Peyer's patch (tissue), 4 donors: ENCODE data around the gene DOK6. TPM values are rescaled to one million over a fixed set of nuclear protein-coding genes. Genes with fewer than 3 reads are reported as not detected.

Experiments used
- DNase-seq, 3 donors: peaks; one replicate each; pipeline ENCODE4 v3.0.0-alpha.2; 2017 to 2019
- H3K27ac ChIP-seq, 4 donors: fragments of 200-600 bp; sonication (generic); one replicate each; pipeline ENCODE4 v1.5.1; 2016 to 2019
- H3K27me3 ChIP-seq, 2 donors: fragments of 200-600 bp; sonication (generic); one replicate each; pipeline ENCODE4 v1.5.1; 2019
- H3K36me3 ChIP-seq, 3 donors: fragments of 200-600 bp; sonication (generic); one replicate each; pipeline ENCODE4 v1.5.1; 2016 to 2019
- H3K4me1 ChIP-seq, 4 donors: fragments of 200-600 bp; sonication (generic); one replicate each; pipeline ENCODE4 v1.5.1; 2016 to 2019
- H3K4me3 ChIP-seq, 4 donors: fragments of 200-600 bp; sonication (generic); 1 replicate in 3 of 4; 2 replicates in 1 of 4; pipeline ENCODE4 v1.5.1; 2016 to 2019; ENCODE audit warnings: mild to moderate bottlenecking in 1 of 4
- H3K9me3 ChIP-seq, 4 donors: fragments of 200-600 bp; sonication (generic); one replicate each; pipeline ENCODE4 v1.5.1; 2016 to 2019; ENCODE audit warnings: mild to moderate bottlenecking in 1 of 4
- CTCF ChIP-seq, 6 experiments: fragments of 450-650 bp in 4 of 6; fragments of 200-600 bp in 2 of 6; sonication (generic) in 1 of 6; IDR thresholded peaks; one replicate each; pipeline ENCODE4 v1.5.1; 2017 to 2019; ENCODE audit warnings: antibody characterized with exemption in 6 of 6, mild to moderate bottlenecking in 3 of 6, moderate library complexity in 1 of 6
- POLR2A ChIP-seq, 2 donors: fragments of 450-650 bp; IDR thresholded peaks; one replicate each; pipeline ENCODE4 v1.5.1; 2017; ENCODE audit warnings: antibody characterized with exemption in 2 of 2, mild to moderate bottlenecking in 2 of 2, moderate library complexity in 2 of 2
- total RNA-seq, 4 donors: library from RNA; depleted of rRNA; stranded (reverse); fragments of >200 nt; gene quantifications; one replicate each; pipeline ENCODE4 v1.1.0, GENCODE V29; 2016

Gene DOK6
- total RNA-seq, 4 donors from 2014 or later, result 0.13 to 5.2 (median 0.50) TPM

GRCh38 chr18:69717586-69717985, 316.9 kb downstream of the DOK6 start:
- Histone ChIP-seq H3K4me1 (no peaks in the 10 kb centered on the region), H3K4me3 (no peak overlapping the region), H3K27ac (no peak overlapping the region), H3K27me3 (no peaks in the 10 kb centered on the region), H3K36me3 (no peaks in the 10 kb centered on the region), H3K9me3 (peaks cover 0 to 8% (median 0%) of the 10 kb centered on the region in 4 donors)
- DNase-seq, result no peak
- no peak for TF ChIP-seq CTCF (IDR thresholded peaks at IDR 0.05)
- TF ChIP-seq POLR2A (IDR thresholded peaks at IDR 0.05), result no peak

DNA sequence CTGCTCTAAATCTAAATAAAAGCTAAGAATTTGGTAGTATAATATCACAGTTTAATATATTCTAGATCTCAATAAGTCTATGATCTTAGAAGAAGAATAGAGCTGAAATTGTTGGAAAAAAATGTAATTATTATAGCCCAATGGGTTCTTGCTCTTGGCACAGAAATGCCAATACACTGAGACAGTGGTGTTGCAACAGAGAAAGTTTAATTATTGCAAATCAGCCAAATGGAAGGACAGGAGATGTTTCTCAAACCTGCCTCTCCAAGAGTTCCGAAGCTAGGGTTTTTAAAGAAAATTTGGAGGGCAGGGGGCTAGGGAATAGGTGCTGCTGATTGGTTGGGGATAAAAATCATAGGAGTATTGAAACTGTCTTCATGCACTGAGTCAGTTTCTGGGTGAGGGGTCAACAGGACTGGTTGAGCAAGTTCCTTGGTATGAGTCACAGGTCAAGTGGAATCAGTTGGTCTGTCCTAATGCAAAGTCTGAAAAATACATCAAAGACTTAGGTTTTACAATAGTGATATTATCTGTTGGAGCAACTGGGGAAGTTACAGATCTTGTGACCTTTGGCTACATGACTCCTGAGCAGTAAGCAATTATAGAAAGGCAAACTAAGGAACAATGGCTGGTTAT, 318.3 kb downstream of the DOK6 start:
- DNase-seq, result no peak
- H3K27ac ChIP-seq, result no peak overlapping the region
- no peaks in the 10 kb centered on the region for H3K36me3 ChIP-seq
- TF ChIP-seq CTCF (IDR thresholded peaks at IDR 0.05), result no peak
- no peak for TF ChIP-seq POLR2A (IDR thresholded peaks at IDR 0.05)
- no peaks in the 10 kb centered on the region for H3K27me3 ChIP-seq
- H3K4me3 ChIP-seq, result no peak overlapping the region
- peaks cover 0 to 8% (median 0%) of the 10 kb centered on the region in 4 donors for H3K9me3 ChIP-seq
- H3K4me1 ChIP-seq, result no peaks in the 10 kb centered on the region

- Histone ChIP-seq H3K27me3 (no peaks in the 10 kb centered on the region), H3K27ac (no peak overlapping the region), H3K4me1 (no peaks in the 10 kb centered on the region), H3K4me3 (no peak overlapping the region), H3K9me3 (peaks cover 0 to 8% (median 0%) of the 10 kb centered on the region in 4 donors), H3K36me3 (no peaks in the 10 kb centered on the region)
- no peak for TF ChIP-seq CTCF (IDR thresholded peaks at IDR 0.05)
- TF ChIP-seq POLR2A (IDR thresholded peaks at IDR 0.05), result no peak
- DNase-seq, result no peak
These were observed 319.7 kb downstream of the DOK6 start for GRCh38 chr18:69720422-69720821.

- H3K4me3 ChIP-seq, result no peak overlapping the region
- H3K27me3 ChIP-seq, result no peaks in the 10 kb centered on the region
- peaks cover 0 to 2% (median 0%) of the 10 kb centered on the region in 4 donors for H3K9me3 ChIP-seq
- no peak for DNase-seq
- H3K4me1 ChIP-seq, result no peaks in the 10 kb centered on the region
- H3K27ac ChIP-seq, result no peak overlapping the region
- no peaks in the 10 kb centered on the region for H3K36me3 ChIP-seq
- TF ChIP-seq CTCF (IDR thresholded peaks at IDR 0.05), result no peak
- TF ChIP-seq POLR2A (IDR thresholded peaks at IDR 0.05), result no peak
These were observed 322.7 kb downstream of the DOK6 start for GRCh38 chr18:69723434-69723833.

- Histone ChIP-seq H3K27ac (no peak overlapping the region), H3K27me3 (no peaks in the 10 kb centered on the region), H3K4me3 (no peak overlapping the region), H3K9me3 (no peaks in the 10 kb centered on the region), H3K4me1 (no peaks in the 10 kb centered on the region), H3K36me3 (no peaks in the 10 kb centered on the region)
- no peak for DNase-seq
- TF ChIP-seq CTCF (IDR thresholded peaks at IDR 0.05) (no peak), POLR2A (IDR thresholded peaks at IDR 0.05) (no peak)
These were observed 324.3 kb downstream of the DOK6 start for GRCh38 chr18:69725009-69725408.
